SK-N-MC (cell line): Measurements from ENCODE around the gene NQO2.

ENCODE experiments used
- DNase-seq: peaks from one replicate; pipeline ENCODE4 v3.0.0-alpha.2; 2011; ENCODE audit warnings: low read depth, low spot score
- H3K27ac ChIP-seq: fragments of 200-600 bp; sonication (generic); 2 replicates; pipeline ENCODE4 v1.5.1; 2016; ENCODE audit warnings: mixed run types
- H3K36me3 ChIP-seq: fragments of 200-600 bp; sonication (generic); 2 replicates; pipeline ENCODE4 v1.6.1; 2017; ENCODE audit warnings: antibody characterized with exemption, low read length, mixed read lengths; ENCODE audit not compliant: insufficient read depth
- H3K4me3 ChIP-seq: fragments of 200-600 bp; sonication (generic); 2 replicates; pipeline ENCODE4 v1.5.1; 2016
- H3K9ac ChIP-seq: fragments of 200-600 bp; sonication (generic); 2 replicates; pipeline ENCODE4 v1.8.0; 2017; ENCODE audit warnings: mixed run types, mixed read lengths; ENCODE audit not compliant: insufficient read length
- H3K9me3 ChIP-seq: fragments of 200-600 bp; sonication (generic); 2 replicates; pipeline ENCODE4 v1.6.1; 2017; ENCODE audit warnings: low read depth, mild to moderate bottlenecking, antibody characterized with exemption, low read length, moderate library complexity, mixed read lengths
- EZH2 ChIP-seq: fragments of 200-600 bp; sonication (generic); IDR thresholded peaks from one replicate; pipeline ENCODE4 v1.6.1; 2017; ENCODE audit warnings: antibody characterized with exemption
- FOXP2 ChIP-seq: optimal IDR thresholded peaks from 2 replicates; pipeline ENCODE3; 2011; ENCODE audit warnings: mild to moderate bottlenecking, moderate library complexity; ENCODE audit not compliant: insufficient read depth; ENCODE audit errors: extremely low read length, control extremely low read depth
- POLR2AphosphoS5 ChIP-seq: IDR thresholded peaks from 2 replicates; pipeline ENCODE4 v1.6.1; 2012; ENCODE audit warnings: mild to moderate bottlenecking, low read depth, low read length, borderline replicate concordance

The NQO2 gene

GRCh38 chr6:3035397-3035796 lies 35.7 kb downstream of the NQO2 start:
- no peak overlapping the region for H3K9ac ChIP-seq
- DNase-seq = no peak
- no peak overlapping the region for H3K27ac ChIP-seq
- no peaks in the 10 kb centered on the region for H3K9me3 ChIP-seq
- no peak overlapping the region for H3K4me3 ChIP-seq
- H3K36me3 ChIP-seq = no peaks in the 10 kb centered on the region
- TF ChIP-seq POLR2AphosphoS5 = no peak
- no peak for TF ChIP-seq FOXP2
- no peak for TF ChIP-seq EZH2

GRCh38 chr6:3036861-3037637 lies 37.4 kb downstream of the NQO2 start:
- Histone ChIP-seq H3K27ac (no peak overlapping the region), H3K36me3 (no peaks in the 10 kb centered on the region), H3K4me3 (no peak overlapping the region), H3K9ac (no peak overlapping the region), H3K9me3 (no peaks in the 10 kb centered on the region)
- TF ChIP-seq FOXP2 (no peak), EZH2 (no peak), POLR2AphosphoS5 (no peak)
- no peak for DNase-seq

GRCh38 chr6:3037638-3038365 lies 38.1 kb downstream of the NQO2 start:
- Histone ChIP-seq H3K36me3 (no peaks in the 10 kb centered on the region), H3K9me3 (no peaks in the 10 kb centered on the region), H3K4me3 (no peak overlapping the region), H3K9ac (no peak overlapping the region), H3K27ac (no peak overlapping the region)
- TF ChIP-seq POLR2AphosphoS5 (no peak), EZH2 (no peak), FOXP2 (no peak)
- no peak for DNase-seq

GRCh38 chr6:3039384-3039783 lies 39.7 kb downstream of the NQO2 start:
- H3K9me3 ChIP-seq = no peaks in the 10 kb centered on the region
- H3K27ac ChIP-seq = no peak overlapping the region
- TF ChIP-seq EZH2 (no peak), POLR2AphosphoS5 (no peak), FOXP2 (no peak)
- H3K9ac ChIP-seq = no peak overlapping the region
- H3K4me3 ChIP-seq = no peak overlapping the region
- no peaks in the 10 kb centered on the region for H3K36me3 ChIP-seq
- DNase-seq = no peak

- no peak overlapping the region for H3K9ac ChIP-seq
- no peaks in the 10 kb centered on the region for H3K9me3 ChIP-seq
- H3K36me3 ChIP-seq = no peaks in the 10 kb centered on the region
- DNase-seq = no peak
- TF ChIP-seq POLR2AphosphoS5 (no peak), FOXP2 (no peak), EZH2 (no peak)
- no peak overlapping the region for H3K27ac ChIP-seq
- no peak overlapping the region for H3K4me3 ChIP-seq
These were observed 41.5 kb downstream of the NQO2 start for GRCh38 chr6:3041147-3041546.

GRCh38 chr6:3041606-3042005 lies 41.9 kb downstream of the NQO2 start:
- no peaks in the 10 kb centered on the region for H3K9me3 ChIP-seq

GRCh38 chr6:3045369-3045768 lies 45.7 kb downstream of the NQO2 start:
- H3K9me3 ChIP-seq = no peaks in the 10 kb centered on the region
- no peak overlapping the region for H3K4me3 ChIP-seq
- TF ChIP-seq POLR2AphosphoS5 (no peak), FOXP2 (no peak), EZH2 (no peak)
- H3K27ac ChIP-seq = no peak overlapping the region
- H3K9ac ChIP-seq = no peak overlapping the region
- H3K36me3 ChIP-seq = no peaks in the 10 kb centered on the region
- no peak for DNase-seq

More at GRCh38 chr6:3041606-3042005, 41.9 kb downstream of the NQO2 start:
- no peak overlapping the region for H3K4me3 ChIP-seq
- no peak overlapping the region for H3K9ac ChIP-seq
- DNase-seq = no peak
- no peaks in the 10 kb centered on the region for H3K36me3 ChIP-seq
- no peak overlapping the region for H3K27ac ChIP-seq
- TF ChIP-seq POLR2AphosphoS5 (no peak), FOXP2 (no peak), EZH2 (no peak)

GRCh38 chr6:3045777-3046176 lies 46.1 kb downstream of the NQO2 start:
- no peaks in the 10 kb centered on the region for H3K36me3 ChIP-seq

More at GRCh38 chr6:3045777-3046176, 46.1 kb downstream of the NQO2 start:
- Histone ChIP-seq H3K27ac (no peak overlapping the region), H3K9ac (no peak overlapping the region), H3K9me3 (no peaks in the 10 kb centered on the region), H3K4me3 (no peak overlapping the region)
- TF ChIP-seq POLR2AphosphoS5 (no peak), EZH2 (no peak), FOXP2 (no peak)
- DNase-seq = no peak
